ENCODE results near the gene FAAP24.
"Not testable (repeated sequence)": the region's sequence is repeated elsewhere in the genome, so short reads cannot be mapped to it uniquely, and the experiment has no call there.

GRCh38 chr19:33002126-33002865 is 30.3 kb downstream of the FAAP24 start:
- not testable (repeated sequence) for TF ChIP-seq CTCF (IDR thresholded peaks at IDR 0.05; ENCODE audit: low read length); EZH2 (IDR thresholded peaks at IDR 0.05; ENCODE audit: borderline replicate concordance, low read length)
